NOMO-1 treated with dmso at 0.1 percent for 144 hours (cell line): ENCODE measurements around the gene LRG1.

Experiments
- DNase-seq: peaks from one replicate; lab custom pipeline; 2025; ENCODE audit not compliant: unreplicated experiment; lab: John Stamatoyannopoulos, UW

LRG1 gene

GRCh38 chr19:4496304-4496703, 43.5 kb downstream of the LRG1 start:
- no peak for DNase-seq

GRCh38 chr19:4495471-4495870, 44.4 kb downstream of the LRG1 start:
- no peak for DNase-seq

- no peak for DNase-seq
Observed at GRCh38 chr19:4494691-4495064, 45.2 kb downstream of the LRG1 start.

- no peak for DNase-seq
Observed at GRCh38 chr19:4493929-4494690, 45.7 kb downstream of the LRG1 start.

- no peak for DNase-seq
Observed at GRCh38 chr19:4493104-4493928, 46.5 kb downstream of the LRG1 start.

- DNase-seq = no peak
Observed at GRCh38 chr19:4492337-4493103, 47.3 kb downstream of the LRG1 start.

GRCh38 chr19:4491446-4491845, 48.4 kb downstream of the LRG1 start:
- DNase-seq = no peak

- DNase-seq = no peak
Observed at GRCh38 chr19:4488496-4488895, 51.3 kb downstream of the LRG1 start.

- no peak for DNase-seq
Observed at GRCh38 chr19:4487572-4487971, 52.3 kb downstream of the LRG1 start.
